ENCODE measurements around the gene NSG2.
"Not testable (repeated sequence)": the region's sequence is repeated elsewhere in the genome, so short reads cannot be mapped to it uniquely, and the experiment has no call there.

The NSG2 gene

DNA sequence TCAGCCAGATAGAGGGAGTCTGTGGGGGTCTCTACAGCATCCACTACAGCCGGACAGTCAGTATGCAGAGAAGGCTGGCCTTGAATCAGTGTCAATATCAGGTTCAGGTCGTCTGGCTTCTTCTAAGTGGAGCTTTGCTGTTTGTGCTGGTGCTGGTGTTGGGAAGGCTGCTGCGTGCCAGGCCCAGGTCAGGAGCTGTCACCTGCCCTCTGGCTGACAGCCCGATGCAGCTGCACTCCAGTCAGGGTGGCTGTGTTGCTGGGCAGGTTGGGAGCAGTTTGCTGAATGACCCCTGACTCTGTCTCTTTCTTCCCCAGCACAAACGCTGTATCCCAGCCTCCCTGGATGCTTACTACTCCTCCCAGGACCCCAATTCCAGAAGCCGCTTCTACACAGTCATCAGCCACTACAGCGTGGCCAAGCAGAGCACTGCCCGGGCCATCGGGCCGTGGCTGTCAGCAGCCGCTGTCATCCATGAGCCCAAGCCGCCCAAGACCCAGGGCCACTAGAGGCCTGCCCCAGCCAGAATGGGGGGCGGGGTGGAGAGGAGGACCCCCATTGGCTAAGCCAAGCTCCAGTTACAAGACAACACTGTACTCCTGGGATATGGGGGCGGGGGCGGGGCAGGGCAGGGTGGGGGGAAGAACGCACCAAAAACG, 61.6 kb downstream of the NSG2 start:
- no peak for DNase-seq

DNA sequence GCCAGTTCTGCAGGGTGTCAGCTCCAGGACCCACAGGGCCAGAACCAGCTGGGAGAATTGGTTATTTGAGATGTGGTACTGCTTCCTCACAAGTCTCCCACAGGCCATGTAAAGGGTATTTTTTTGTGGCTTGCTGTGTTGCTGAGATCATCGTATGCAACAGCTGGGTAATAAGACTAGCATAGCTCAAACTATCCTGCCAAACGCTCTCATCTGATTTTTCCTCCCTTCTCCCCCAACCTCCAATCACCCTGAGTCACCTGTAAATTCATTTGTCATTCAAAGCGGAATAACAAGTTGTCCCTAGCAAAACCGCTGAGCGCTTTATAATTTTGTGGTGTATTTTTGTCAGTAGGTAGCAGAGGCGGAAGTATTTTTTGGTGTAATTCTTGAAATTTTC, 63.2 kb downstream of the NSG2 start:
- DNase-seq: no peak

DNA sequence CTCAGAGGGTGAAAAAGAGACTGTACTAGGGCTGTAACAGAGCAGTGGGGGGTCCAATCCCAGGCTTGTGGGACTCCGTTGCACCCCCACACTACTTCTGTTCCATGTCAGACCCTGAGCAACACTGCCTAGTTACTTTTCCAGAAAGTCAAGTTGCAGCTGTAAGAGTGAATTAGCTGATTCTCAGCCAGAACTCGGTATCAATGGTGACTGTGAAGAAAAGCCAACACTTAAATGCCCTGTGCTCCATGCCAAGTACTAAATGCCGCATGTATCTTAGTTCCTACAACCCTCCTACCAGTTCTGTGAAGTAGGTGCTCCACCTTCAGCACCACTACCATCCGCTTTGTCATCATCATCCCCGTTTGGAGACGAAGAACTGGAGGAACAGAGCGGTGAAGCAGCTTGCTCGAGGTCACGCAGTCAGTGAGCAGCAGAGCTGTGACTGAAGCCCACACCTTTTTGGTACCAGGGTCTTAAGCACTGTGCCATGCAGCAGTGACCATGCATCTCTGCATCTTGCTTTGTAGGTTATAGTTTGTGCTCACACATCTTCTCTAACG, 64.3 kb downstream of the NSG2 start:
- no peak for DNase-seq

DNA sequence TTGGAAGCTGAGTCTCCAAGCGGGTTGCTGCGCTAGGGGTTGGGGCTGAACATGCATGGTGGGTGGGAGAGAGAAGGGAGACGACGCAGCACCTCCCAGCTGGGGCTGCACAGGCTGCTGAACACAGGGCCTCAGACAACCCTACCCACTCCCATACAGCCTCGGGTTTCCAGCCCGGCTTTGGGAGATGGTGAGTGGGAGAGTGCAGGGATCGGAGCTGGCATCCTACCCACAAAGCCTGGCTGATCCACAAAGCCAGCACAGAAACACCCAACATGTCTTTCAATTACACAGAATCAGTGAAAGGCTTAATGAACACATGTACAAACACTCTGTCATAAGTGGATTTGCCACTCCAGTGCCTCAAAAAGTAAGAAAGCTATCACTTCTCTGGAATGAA, 64.8 kb downstream of the NSG2 start:
- no peak for DNase-seq

DNA sequence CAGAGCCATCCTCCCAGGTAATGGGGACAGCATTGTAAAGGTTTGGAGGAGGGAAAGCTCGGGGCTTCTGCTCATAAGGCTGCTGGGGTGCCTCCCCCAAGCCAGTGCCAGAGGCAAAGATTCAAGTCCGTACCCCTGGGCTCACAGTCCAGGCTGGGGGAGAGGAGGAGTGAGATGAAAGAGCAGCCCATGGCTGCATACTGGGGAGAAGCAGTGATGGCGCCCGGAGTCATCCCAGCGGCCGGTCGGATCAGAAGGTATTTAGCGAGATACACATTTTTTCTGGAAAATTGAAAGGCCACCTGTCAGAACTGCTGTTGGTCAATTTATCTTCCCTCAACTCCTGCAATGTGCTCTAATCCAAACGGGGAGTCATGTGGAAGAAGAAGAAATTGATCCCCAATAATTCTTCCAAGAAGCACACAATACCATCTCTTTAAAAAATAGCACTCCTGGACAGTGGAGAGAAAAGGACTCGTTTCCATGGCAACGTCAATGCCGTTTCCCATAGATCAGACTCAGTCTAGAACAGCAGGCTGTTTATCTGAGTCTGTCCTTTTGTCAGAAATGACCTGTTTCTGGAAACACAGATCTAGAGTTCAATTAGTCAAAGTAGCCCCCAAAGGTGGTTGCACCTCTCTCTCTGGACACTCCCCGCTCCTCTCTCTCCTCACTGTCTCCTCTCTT, 65.9 kb downstream of the NSG2 start:
- DNase-seq: no peak

DNA sequence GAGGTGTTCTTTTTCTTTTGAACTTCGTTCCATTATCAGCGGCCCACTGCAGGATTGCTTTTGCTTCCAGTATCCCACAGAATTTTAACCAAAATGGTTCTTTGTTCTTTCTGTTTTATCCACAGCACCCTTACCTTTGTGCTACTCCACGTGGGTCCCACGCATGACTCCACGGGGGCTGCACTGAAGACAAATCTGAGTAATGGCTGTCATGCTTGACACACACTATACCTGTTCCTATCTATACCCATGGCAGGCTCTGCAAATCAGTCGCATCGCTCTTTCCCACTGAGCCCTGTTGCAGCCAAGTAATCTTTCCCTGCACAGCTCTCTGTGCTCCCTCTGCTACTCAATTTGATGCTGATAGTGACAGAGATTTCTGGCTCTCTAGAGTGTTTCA, 69.7 kb downstream of the NSG2 start:
- DNase-seq: no peak

DNA sequence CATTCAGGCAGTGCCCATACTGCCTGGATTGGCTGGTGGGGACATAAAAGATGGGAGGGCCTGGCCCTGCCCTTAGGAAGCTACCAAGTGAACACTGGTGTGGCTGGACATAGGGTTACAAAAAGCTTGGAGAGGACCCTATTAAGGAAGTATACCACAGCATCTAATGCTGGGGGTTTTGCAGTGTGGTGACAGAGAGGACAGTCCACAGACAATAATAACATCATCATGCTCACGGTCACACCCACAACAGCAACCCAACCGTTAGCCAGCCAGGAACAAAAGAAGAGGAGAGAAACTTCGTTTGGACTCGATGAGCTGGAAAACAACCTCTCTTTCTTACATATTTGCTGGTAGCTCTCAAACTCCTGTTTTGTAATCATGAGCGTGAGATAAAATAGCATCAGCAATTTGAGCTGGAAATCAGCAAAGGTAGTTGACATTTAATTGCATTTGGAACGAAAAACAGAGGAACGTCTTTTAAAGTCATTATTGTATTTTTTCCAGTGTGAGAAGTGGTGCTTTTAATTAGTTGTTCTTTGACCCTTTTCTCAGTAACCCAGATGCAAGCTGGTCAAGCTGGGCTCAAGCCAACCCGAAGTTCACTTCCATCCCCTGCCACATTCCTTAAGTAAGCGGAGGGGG, 73.4 kb downstream of the NSG2 start:
- no peak for DNase-seq

DNA sequence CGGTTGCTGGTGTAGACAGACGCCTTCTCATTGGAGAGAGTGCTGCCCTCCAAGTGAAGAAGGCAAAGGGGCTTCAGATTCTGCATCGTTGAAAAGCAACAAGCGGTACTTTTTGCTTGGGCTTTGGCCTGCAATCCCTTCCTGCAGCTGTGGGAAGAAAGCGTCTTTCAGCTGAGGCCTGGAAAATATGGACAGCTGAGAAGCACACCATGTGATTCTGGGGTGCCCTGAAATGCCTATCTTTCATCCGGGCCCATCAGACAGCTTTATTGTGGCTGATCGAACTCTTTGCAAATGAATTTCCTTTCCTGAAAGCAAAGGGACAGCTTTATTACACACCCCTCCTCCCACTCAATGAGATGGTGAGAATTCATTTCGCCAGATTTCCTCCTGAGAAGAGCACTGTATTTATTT, 74.0 kb downstream of the NSG2 start:
- no peak for DNase-seq

DNA sequence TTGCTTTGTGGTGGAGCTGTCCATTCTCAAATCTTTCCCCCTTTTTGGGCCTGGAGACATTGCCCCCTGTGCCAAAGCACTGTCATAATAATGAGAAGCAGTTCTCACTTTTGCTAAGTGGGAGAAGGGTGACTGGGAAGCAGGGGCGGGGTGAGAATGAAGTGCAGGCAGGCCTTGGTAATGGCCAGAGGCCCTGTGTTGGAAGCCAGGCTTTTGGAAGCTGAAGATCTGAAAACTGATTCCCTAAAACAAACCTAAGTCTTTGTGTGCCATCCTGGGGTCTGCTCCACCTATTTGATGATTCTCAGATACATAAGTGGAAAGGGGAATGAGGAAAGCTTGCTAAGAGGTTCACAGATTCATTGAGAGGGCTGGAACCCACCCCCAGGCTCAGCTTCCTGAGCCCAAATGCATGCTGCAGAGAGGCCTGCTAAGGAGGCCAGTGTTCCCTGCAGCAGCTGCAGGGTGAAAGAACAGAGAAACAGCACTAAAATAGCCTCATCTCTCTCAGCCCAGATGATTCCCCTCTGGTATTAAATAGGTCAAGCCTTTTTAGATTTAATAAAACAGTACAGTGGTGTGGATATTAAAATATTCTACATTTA, 75.0 kb downstream of the NSG2 start:
- no peak for DNase-seq

DNA sequence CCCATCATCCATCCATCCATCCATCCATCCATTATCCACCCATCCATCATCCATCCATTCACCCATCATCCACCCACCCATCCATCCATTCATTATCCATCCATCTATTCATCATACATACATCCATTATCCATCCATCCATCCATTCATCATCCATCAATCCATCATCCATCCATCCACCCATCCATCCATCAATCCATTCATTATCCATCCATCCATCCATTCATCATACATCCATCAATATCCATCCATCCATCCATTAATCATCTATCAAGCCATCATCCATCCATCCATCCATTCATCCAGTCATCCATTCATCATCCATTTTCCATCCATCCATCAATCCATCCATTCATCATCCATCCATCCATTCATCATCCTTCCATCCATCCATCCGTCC, 89.0 kb downstream of the NSG2 start:
- no peak for DNase-seq

DNA sequence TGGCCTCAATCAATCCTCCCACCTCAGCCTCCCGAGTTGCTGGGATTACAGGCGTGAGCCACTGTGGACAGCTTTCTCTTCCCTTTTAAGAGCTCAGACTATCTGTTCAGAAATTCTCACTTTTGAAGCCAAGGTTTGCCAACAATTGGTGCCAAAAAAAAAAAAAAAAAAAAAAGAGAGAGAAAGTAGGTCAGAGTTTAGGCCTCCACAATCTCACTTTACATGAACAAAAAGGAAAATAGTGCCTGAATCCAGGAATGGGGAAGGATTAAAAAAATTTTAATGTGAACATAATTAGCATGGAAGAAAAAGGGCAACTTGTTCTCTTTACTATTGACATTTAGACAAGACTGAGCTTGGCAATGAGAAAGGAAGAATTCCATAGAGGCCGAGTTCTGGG, 94.1 kb downstream of the NSG2 start:
- no peak for DNase-seq

DNA sequence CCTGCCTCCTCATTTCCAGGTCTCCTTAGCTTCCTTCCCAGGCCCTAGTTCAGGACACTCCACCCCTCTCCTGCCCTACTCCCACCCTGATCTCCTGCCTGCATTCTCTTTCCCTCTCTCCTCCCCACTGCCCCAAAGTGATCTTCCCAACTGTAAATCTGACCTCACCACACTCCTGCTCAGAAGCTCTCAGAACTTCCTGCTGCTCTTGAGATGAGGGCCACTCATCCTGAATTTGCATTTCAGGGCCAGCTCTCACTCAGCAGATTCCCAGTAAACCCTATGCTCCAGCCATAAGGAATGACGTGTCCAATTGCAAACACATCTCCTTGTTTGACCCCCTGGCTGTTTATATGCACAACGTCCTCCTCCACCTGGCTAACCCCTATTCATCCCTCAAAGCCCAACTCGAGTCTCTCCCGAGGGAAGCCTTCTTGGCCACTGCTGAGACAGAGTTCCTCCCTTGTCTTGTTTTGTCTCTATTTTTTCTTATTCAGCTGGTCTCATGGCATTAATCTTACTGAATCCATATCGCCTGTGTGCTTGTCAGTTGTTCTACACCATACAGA, 95.0 kb downstream of the NSG2 start:
- no peak for DNase-seq

DNA sequence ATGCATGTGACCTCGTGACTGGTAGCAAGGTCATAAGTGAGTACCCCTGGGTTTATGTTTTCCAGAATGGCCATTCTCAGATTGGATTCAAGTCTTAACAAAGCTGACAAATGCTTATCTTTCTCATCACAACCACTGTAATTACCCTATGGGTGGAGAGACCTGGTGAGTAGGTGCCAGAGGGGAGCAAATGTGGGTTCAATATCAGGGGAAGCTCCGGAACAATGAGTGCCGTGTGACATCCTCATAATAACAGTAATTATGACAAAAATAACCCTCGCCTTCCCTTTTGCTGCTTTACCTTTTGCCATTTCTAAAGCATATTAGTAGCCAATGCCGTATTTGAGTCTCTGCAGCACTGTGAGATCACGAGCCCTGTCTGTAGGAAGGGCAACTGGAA, 95.9 kb downstream of the NSG2 start:
- no peak for DNase-seq

DNA sequence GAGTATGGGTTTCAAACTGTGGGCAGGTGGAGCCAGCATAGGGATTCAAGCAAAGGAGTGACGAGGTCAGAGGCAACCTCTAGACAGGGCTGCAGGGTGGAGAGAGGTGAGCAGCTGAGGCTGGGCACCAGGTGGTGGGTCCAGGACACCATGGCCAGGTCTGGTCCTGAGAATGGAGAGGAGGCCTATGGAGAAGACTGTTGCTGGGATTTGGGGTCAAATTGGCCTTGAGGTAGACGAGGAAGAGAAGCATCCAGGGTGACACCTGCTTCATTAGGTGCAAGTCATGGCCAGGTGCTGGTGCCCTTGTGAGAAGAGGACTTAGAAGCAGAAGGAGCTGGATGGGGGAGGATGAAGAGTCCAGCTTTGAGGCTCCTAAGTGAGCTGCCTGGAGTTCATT, 99.6 kb downstream of the NSG2 start:
- no peak for DNase-seq

DNA sequence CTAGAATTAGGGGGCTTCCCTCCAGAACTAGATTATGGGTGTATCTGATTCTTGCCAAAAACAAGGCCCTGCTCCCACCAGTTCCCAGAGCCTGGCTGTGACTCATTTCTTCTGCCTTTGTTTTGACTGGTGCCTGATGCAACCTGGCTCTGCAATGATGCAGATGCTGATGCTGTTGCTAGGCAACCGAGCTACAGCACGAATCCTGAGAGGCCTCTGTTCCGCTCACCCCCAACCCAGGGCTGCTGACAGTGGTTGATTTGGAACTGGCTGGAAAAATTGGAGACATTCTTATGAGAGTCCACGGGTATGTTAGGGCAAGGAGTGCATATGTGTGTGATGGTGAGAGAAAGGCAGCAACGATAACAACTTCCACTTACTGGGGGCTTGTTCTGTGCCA, 100.3 kb downstream of the NSG2 start:
- DNase-seq: peak; percentile 8

DNA sequence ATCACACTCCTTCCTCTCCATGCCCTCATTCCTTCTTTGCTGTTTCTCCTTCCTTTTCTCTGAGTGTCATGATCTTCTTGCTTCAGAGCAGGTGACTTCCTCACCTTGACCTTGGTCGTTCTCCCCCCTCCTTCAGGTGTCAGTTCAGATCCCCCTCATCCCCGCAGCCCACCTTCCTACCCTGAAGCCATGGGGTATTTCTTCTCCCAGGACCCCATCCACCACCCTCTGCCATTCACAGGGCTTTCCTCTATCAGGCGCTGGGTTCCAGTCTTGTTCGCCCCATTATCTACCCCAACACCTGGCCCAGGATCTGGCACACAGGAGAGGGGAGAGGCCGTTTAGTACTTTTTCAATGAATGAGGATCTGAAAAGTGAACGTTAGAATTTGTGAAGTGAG, 101.0 kb downstream of the NSG2 start:
- DNase-seq: no peak

DNA sequence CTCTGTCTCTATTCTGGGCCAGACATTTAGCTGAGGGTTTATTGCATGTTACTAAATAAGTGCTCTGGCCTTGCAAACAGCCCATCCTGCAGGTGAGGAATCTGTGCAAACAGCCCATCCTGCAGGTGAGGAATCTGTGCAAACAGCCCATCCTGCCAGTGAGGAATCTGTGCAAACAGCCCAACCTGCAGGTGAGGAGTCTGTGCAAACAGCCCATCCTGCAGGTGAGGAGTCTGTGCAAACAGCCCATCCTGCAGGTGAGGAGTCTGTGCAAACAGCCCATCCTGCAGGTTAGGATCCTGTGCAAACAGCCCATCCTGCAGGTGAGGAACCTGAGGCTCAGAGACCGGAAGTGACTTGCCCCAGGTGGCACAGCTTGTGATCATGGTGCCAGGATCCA, 101.5 kb downstream of the NSG2 start:
- DNase-seq: not testable (repeated sequence)

DNA sequence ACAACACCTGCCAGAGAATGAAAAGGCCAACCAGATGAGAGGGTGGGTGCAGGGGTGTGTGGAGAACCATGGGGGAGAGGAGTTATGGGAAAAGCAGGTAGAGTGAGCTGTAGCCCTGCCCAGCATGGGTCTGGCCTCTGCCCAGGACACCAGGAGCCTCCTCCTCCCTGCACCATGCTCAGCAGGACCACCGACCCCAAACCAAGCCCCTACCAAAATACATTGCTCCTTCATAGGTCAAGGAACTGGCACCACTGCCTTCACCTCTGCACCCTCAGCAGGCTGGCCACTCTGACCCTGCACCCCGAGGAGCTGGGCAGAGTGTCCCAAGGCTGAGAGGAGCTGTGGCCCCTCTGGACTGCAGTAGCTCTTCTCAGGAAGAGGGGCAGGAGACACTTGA, 102.0 kb downstream of the NSG2 start:
- no peak for DNase-seq

DNA sequence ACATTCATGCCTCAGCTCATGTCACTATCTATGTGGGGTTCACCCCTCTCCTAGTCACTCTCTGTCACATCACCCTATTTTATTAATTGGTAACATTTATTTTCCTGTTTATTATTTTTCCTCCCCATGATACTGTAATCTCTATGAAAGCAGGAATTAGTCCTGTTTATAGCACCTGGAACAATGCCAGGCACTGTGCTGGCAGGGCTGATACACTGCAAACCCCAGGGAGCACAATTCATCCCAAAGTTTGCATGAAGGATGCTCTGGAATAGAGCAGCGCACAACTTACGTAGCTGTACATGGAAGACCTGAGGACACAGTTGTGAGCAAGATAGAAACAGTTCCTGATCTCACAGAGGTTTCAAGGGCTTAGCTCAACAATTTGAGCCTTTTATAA, 103.2 kb downstream of the NSG2 start:
- DNase-seq: no peak

DNA sequence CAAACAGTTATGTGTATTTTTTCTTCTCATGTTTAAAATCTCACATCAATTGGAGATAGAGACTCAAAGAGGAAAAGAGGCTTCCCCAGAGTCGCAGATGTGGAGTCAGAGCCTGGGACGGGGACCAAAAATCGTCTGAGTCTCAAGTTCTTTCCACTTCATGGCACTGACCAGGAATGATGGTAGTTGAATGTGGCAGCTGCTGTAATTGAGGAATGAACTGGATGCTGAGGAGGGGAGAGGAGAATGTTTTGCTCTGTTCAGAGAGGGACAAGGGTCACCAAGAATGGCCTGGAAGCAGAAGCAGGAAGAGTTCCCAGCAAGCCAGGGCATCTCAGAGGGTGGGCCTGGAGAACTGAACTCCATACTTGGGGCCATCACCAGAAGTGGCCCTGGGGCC, 103.9 kb downstream of the NSG2 start:
- DNase-seq: no peak

DNA sequence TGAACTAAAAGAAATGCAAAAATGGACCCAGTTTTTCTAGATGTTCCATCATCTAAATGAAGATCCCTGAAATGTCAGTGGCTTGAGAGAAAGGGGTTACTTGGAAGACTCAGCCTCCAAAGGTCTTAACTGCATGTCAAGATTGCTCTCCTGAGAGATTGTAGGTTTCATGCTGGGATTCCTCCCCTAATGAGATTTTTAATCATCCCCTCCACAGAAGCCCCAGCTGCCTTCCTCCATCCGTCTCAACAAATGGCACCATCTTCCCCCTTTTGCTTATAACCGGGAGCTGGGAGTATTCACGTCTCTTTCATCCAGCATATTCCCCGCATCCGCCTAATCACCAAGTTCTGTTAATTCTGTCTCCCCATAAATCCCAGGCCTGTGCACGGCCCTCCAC, 104.5 kb downstream of the NSG2 start:
- DNase-seq: no peak

DNA sequence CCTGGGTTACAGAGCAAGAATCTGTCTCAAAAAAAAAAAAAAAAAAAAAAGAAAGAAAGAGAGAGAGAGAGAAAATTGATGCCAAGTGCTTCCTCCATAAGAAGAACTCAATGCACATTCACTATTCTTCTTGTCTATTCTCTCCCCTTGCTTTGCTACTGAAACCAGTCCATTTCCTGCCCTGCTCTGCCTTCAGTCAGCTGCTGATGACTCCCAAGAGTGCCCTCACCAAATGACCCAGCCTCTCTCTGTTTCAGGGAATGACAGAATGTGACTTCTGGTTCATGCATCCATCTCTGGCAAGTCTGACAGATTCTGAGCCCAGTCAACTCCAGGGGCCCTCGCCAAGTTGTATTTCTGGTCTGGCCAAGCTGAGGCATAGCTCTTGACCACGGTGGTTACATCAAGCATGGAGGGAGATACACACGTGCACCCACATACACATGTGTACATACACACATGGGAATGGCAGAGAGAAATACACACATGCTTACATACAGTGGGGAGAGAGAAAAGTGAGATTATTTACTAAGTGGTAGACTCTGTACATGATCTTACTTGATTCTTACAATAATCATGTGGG, 106.2 kb downstream of the NSG2 start:
- DNase-seq: no peak

DNA sequence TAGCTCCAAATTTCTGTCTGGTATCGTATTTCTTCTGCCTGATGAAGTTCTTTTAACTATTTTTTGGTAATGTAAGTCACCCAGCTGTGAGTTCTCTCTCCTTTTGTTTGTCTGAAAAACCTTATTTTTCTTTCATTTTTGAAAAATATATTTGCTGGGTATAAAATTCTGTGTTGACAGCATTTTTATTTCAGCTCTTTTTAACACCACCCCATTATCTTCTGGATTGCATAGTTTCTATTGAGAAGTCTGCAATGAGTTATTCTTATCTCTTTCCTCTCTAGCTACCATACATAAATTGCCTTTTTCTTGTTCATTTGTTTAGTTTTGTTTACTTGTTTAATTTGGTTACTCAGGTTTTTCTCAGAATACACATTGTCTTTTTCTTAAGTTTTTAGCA, 109.1 kb downstream of the NSG2 start:
- DNase-seq: no peak
